ENCODE data around the gene CD300C.
"Not testable (repeated sequence)": the region's sequence is repeated elsewhere in the genome, so short reads cannot be mapped to it uniquely, and the experiment has no call there.

CD300C gene

GRCh38 chr17:74561586-74561985 lies 15.7 kb upstream of the CD300C start:
- DNase-seq (ENCODE audit: low read depth): no peak

- no peak for DNase-seq (ENCODE audit: low read depth)
These were observed 13.1 kb upstream of the CD300C start for GRCh38 chr17:74558882-74559519.

- DNase-seq (ENCODE audit: low read depth): not testable (repeated sequence)
These were observed 12.5 kb upstream of the CD300C start for GRCh38 chr17:74558402-74558801.

GRCh38 chr17:74555427-74555940 lies 9.6 kb upstream of the CD300C start:
- no peak for DNase-seq (ENCODE audit: low read depth)

- DNase-seq (ENCODE audit: low read depth): no peak
These were observed 9.0 kb upstream of the CD300C start for GRCh38 chr17:74554909-74555308.

- DNase-seq (ENCODE audit: low read depth): no peak
These were observed 6.1 kb upstream of the CD300C start for GRCh38 chr17:74552037-74552436.

- no peak for DNase-seq (ENCODE audit: low read depth)
These were observed 4.7 kb upstream of the CD300C start for GRCh38 chr17:74550602-74551001.

GRCh38 chr17:74549343-74549742 lies 3.4 kb upstream of the CD300C start:
- no peak for DNase-seq (ENCODE audit: low read depth)

- DNase-seq (ENCODE audit: low read depth): no peak
These were observed 1.8 kb upstream of the CD300C start for GRCh38 chr17:74547736-74548135.

GRCh38 chr17:74547264-74547663 lies 1.3 kb upstream of the CD300C start:
- no peak for DNase-seq (ENCODE audit: low read depth)

GRCh38 chr17:74546586-74546985 lies 671 bp upstream of the CD300C start:
- DNase-seq (ENCODE audit: low read depth): no peak

GRCh38 chr17:74544991-74545842 lies 698 bp downstream of the CD300C start:
- no peak for DNase-seq (ENCODE audit: low read depth)

- no peak for DNase-seq (ENCODE audit: low read depth)
These were observed 1.8 kb downstream of the CD300C start for GRCh38 chr17:74543891-74544760.

- no peak for DNase-seq (ENCODE audit: low read depth)
These were observed 2.5 kb downstream of the CD300C start for GRCh38 chr17:74543406-74543805.

- no peak for DNase-seq (ENCODE audit: low read depth)
These were observed 3.1 kb downstream of the CD300C start for GRCh38 chr17:74542727-74543383.

GRCh38 chr17:74542166-74542565 lies 3.7 kb downstream of the CD300C start:
- no peak for DNase-seq (ENCODE audit: low read depth)

GRCh38 chr17:74541176-74542111 lies 4.5 kb downstream of the CD300C start:
- no peak for DNase-seq (ENCODE audit: low read depth)

- no peak for DNase-seq (ENCODE audit: low read depth)
These were observed 6.6 kb downstream of the CD300C start for GRCh38 chr17:74539281-74539820.

- DNase-seq (ENCODE audit: low read depth): no peak
These were observed 9.0 kb downstream of the CD300C start for GRCh38 chr17:74536890-74537289.

- no peak for DNase-seq (ENCODE audit: low read depth)
These were observed 13.8 kb downstream of the CD300C start for GRCh38 chr17:74532115-74532514.
